GM21576 (cell line): ENCODE measurements around the gene UVSSA.

Experiments used
- ATAC-seq: cut with Tn5 transposase; IDR thresholded peaks from one replicate; pipeline ENCODE4 v1.9.1; 2021; ENCODE audit warnings: mild to moderate bottlenecking, moderate library complexity; ENCODE audit not compliant: unreplicated experiment

The UVSSA gene

GRCh38 chr4:1348014-1348513 lies 1.1 kb downstream of the UVSSA start:
- ATAC-seq = no peak

- ATAC-seq = no peak
These were observed 1.7 kb downstream of the UVSSA start for GRCh38 chr4:1348746-1349145.

GRCh38 chr4:1349359-1350168 lies 2.6 kb downstream of the UVSSA start:
- no peak for ATAC-seq

GRCh38 chr4:1350169-1350520 lies 3.1 kb downstream of the UVSSA start:
- no peak for ATAC-seq

GRCh38 chr4:1351854-1352566 lies 5.0 kb downstream of the UVSSA start:
- no peak for ATAC-seq

GRCh38 chr4:1352567-1352900 lies 5.5 kb downstream of the UVSSA start:
- no peak for ATAC-seq

- ATAC-seq = no peak
These were observed 6.4 kb downstream of the UVSSA start for GRCh38 chr4:1353186-1354055.

GRCh38 chr4:1354136-1354982 lies 7.4 kb downstream of the UVSSA start:
- no peak for ATAC-seq

GRCh38 chr4:1354983-1355275 lies 7.9 kb downstream of the UVSSA start:
- ATAC-seq = no peak

GRCh38 chr4:1355378-1355777 lies 8.4 kb downstream of the UVSSA start:
- no peak for ATAC-seq

- ATAC-seq = no peak
These were observed 9.4 kb downstream of the UVSSA start for GRCh38 chr4:1356181-1356998.

GRCh38 chr4:1357356-1358248 lies 10.6 kb downstream of the UVSSA start:
- no peak for ATAC-seq

GRCh38 chr4:1358421-1359143 lies 11.6 kb downstream of the UVSSA start:
- ATAC-seq = no peak

- no peak for ATAC-seq
These were observed 12.1 kb downstream of the UVSSA start for GRCh38 chr4:1359144-1359501.

- ATAC-seq = no peak
These were observed 13.0 kb downstream of the UVSSA start for GRCh38 chr4:1359976-1360375.

GRCh38 chr4:1360423-1361283 lies 13.6 kb downstream of the UVSSA start:
- no peak for ATAC-seq

- no peak for ATAC-seq
These were observed 14.4 kb downstream of the UVSSA start for GRCh38 chr4:1361431-1361830.
